Activated naive CD4-positive, alpha-beta T cell (primary cell): ENCODE measurements around the gene AKIRIN1.
"Not testable (repeated sequence)": the region's sequence is repeated elsewhere in the genome, so short reads cannot be mapped to it uniquely, and the experiment has no call there.

ENCODE experiments used
- DNase-seq, 4 experiments: peaks; one replicate each; lab custom pipeline; 2025; lab: John Stamatoyannopoulos, UW

Gene AKIRIN1

GRCh38 chr1:39045231-39045630, 54.2 kb downstream of the AKIRIN1 start:
- no peak for DNase-seq

GRCh38 chr1:39046613-39047210, 55.6 kb downstream of the AKIRIN1 start:
- DNase-seq: no peak

- no peak for DNase-seq
These were observed 56.5 kb downstream of the AKIRIN1 start for GRCh38 chr1:39047374-39048229.

- DNase-seq: no peak
These were observed 57.8 kb downstream of the AKIRIN1 start for GRCh38 chr1:39048745-39049370.

GRCh38 chr1:39050001-39050400, 58.9 kb downstream of the AKIRIN1 start:
- no peak for DNase-seq

GRCh38 chr1:39051193-39051850, 60.2 kb downstream of the AKIRIN1 start:
- DNase-seq: not testable (repeated sequence)

GRCh38 chr1:39051956-39052355, 60.9 kb downstream of the AKIRIN1 start:
- no peak for DNase-seq

GRCh38 chr1:39055213-39055710, 64.2 kb downstream of the AKIRIN1 start:
- not testable (repeated sequence) for DNase-seq
